ENCODE data around the gene GPR55. TPM values are rescaled to one million over a fixed set of nuclear protein-coding genes. Genes with fewer than 3 reads are reported as not detected.

Gene GPR55
- total and polyA plus RNA-seq, 12 donors, result 0.07 to 0.24 (median 0.14) TPM; not detected in 7

DNA sequence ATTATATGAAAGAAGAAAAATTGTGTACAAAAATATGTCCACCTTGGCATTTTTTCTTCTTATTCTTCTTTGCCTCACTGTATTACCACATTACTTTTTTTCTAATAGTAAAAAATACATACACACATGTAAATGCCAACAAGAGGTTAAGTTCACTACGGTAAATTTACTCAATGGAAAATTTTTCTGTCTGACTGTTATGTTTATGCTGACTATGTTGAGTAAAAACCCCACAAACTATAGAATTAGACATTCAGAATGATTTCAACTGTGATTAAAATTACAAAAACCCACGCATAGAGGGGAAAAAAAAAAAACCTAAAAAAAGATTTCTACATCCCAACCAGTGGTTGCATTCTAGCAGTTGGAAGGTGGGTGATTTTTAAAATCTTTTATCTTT is 5.4 kb downstream of the GPR55 start:
- Histone ChIP-seq H3K27ac (no peak overlapping the region), H3K27me3 (peaks cover 3% of the 10 kb centered on the region), H3K4me3 (no peak overlapping the region), H3K4me1 (replicated peaks in 1 of 2) (no peaks in the 10 kb centered on the region), H3K36me3 (replicated peaks in 1 of 2) (no peaks in the 10 kb centered on the region), H3K9me3 (replicated peaks in 1 of 3) (no peaks in the 10 kb centered on the region)
- 60 to 85% (median 78%) methylated on average over 2 of the region's 2 CpGs for WGBS, 4 donors
- TF ChIP-seq POLR2A (IDR thresholded peaks at IDR 0.05) (no peak), CTCF (IDR thresholded peaks at IDR 0.05) (no peak)
- intact Hi-C loops (cut with DNase I), result no loop called here
- no peak for DNase-seq

GRCh38 chr2:230919240-230919639 is 5.8 kb downstream of the GPR55 start:
- Histone ChIP-seq H3K4me1 (replicated peaks in 1 of 2) (no peaks in the 10 kb centered on the region), H3K36me3 (replicated peaks in 1 of 2) (no peaks in the 10 kb centered on the region), H3K27ac (no peak overlapping the region), H3K4me3 (no peak overlapping the region), H3K9me3 (replicated peaks in 1 of 3) (no peaks in the 10 kb centered on the region), H3K27me3 (peaks cover 3% of the 10 kb centered on the region)
- TF ChIP-seq POLR2A (IDR thresholded peaks at IDR 0.05) (no peak), CTCF (IDR thresholded peaks at IDR 0.05) (no peak)
- 62 to 70% (median 67%) methylated on average over 2 of the region's 2 CpGs for WGBS, 4 donors
- intact Hi-C loops (cut with DNase I), result no loop called here
- no peak for DNase-seq

DNA sequence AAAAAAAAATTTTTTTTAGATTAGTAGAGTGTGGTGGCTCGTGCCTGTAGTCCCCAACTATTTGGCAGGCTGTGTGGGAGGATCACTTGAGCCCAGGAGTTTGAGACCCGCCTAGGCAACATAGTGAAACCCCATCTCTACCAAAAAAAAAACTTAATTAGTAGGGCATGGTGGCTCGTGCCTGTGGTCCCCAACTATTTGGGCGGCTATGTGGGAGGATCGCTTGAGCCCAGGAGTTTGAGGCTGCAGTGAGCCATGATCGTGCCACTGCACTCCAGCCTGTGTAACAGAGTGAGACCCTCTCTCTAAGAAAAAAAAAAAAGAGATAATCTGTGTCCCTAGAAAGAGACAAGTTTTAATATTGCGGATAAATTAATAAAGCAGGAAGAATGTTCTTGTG is 8.8 kb downstream of the GPR55 start:
- no peak overlapping the region for H3K4me3 ChIP-seq
- TF ChIP-seq CTCF (IDR thresholded peaks at IDR 0.05) (no peak), POLR2A (IDR thresholded peaks at IDR 0.05) (no peak)
- H3K4me1 ChIP-seq (replicated peaks in 1 of 2), result no peaks in the 10 kb centered on the region
- no peaks in the 10 kb centered on the region for H3K36me3 ChIP-seq (replicated peaks in 1 of 2)
- 82 to 87% (median 85%) methylated on average over 6 to 7 of the region's 7 CpGs for WGBS, 4 donors
- peaks cover 3% of the 10 kb centered on the region for H3K27me3 ChIP-seq
- intact Hi-C loops (cut with DNase I), result no loop called here
- H3K9me3 ChIP-seq (replicated peaks in 1 of 3), result no peaks in the 10 kb centered on the region
- H3K27ac ChIP-seq, result no peak overlapping the region
- no peak for DNase-seq

GRCh38 chr2:230915319-230915718 is 9.7 kb downstream of the GPR55 start:
- no peaks in the 10 kb centered on the region for H3K36me3 ChIP-seq (replicated peaks in 1 of 2)
- intact Hi-C loops (cut with DNase I), result no loop called here
- no peak for TF ChIP-seq CTCF (IDR thresholded peaks at IDR 0.05)
- TF ChIP-seq POLR2A (IDR thresholded peaks at IDR 0.05), result no peak
- DNase-seq, result no peak
- no peak overlapping the region for H3K27ac ChIP-seq
- H3K4me3 ChIP-seq, result no peak overlapping the region
- no peaks in the 10 kb centered on the region for H3K4me1 ChIP-seq (replicated peaks in 1 of 2)
- H3K27me3 ChIP-seq, result peaks cover 3% of the 10 kb centered on the region
- 75 to 84% (median 78%) methylated on average over 5 to 6 of the region's 6 CpGs for WGBS, 4 donors
- no peaks in the 10 kb centered on the region for H3K9me3 ChIP-seq (replicated peaks in 1 of 3)
